ENCODE measurements around the gene IKZF2.

The IKZF2 gene

DNA sequence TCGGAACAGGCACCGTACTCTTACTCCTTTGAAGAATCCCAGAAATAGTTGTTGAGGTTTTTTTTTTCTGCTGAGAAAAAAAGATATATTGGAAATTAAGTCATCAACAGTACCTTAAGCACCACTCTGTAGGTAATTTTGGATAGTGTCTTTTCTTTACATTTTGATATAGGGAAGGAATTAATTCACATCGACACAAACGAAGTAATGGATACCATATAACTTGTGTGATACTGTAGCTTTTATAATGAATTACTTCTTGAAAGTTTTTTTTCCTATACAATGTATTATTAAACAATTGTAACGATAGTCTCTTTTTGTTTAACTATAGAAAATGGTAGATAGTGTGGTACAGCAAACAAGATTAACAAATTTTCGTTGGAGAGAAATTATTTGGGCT lies 1.5 kb upstream of the IKZF2 start:
- no peak for DNase-seq (ENCODE audit: low spot score)

DNA sequence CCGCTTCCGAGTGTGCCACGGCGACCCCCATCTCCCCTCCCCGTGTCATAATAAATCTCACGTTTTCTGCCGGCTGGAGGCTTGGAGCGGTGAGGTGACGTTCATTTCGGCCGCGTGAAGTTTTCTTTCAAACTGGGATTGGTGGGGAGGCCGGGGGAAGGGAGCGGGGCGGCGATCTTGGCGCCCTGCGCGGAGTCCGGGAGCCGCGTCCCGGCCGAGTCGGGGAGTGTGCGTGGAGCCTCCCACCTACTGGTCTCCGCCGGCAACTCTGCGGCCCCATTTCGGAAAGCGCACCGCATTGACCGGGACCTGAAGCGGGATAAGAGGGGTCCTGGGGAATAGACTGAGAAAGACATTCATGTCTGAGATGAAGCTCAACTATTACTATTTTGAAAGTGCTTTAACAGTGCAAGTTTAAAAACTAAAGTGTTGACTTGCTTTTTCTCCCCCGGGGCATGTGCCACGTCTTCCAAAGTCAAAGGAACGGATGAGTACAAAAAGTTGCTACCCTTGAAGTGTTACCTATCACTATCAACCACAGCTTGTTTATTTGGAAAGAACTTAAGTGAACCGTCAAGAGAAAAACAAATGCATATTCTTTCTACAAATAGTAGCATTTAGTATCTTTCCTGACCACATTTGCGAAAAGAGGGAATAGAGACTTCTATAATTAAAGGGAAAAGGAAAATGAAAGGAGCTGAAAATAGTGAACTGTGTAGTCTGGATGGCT lies 818 bp upstream of the IKZF2 start:
- DNase-seq (ENCODE audit: low spot score): peak; percentile 77

DNA sequence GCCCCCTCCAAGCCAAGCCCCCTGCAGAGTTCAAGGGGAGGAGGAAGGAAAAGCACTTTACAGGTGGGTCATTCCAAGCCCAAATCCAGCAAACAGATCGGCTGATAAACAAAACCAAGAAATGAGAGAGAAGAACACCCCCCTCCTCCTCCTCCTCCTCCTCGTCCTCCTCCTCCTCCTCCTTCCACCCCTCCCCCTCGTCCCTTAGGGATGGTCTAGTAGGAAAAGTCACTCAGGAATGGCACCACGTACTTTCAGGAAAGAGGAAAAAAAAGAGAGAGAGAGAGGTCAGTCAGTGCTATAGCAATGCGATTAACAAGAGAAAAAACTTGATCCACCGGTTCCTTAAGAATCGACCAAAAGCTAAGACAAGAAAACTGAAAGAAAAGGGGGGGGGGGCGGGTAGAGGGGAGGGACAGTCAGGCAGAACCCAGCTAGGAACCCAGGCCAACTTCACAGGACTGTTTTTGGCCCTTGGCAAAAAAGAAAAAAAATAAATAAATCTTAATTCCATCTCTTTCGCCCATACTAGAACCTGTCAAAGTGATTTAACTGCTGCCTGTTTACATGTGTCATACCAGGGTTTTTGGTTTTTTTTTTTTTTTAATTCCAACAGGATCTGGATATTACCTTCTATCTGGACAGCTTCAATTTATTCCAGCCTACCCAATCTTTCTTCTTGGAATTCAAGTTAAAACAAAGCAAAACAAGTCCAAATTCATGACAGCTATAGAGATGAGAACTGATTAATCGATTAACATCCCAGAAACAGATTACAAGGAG lies 906 bp downstream of the IKZF2 start:
- DNase-seq (ENCODE audit: low spot score): peak; percentile 36

DNA sequence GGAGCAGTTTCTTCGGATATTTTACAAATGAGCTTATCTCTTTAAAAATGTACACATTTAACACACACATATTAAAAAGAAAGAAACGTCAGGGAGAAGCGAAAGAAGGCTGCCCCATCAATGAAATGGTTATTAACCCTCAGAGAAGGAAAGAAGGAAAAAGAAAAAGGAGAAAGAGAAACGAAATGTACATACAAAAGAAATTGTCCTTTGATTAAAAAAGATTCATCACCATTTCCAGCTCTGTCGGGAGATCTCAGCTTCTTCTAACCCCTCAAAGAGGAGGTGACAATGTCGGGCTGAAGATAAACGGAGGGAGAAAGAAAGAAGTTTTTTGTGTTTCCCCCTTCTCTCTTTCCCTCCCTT lies 1.5 kb downstream of the IKZF2 start:
- no peak for DNase-seq (ENCODE audit: low spot score)

DNA sequence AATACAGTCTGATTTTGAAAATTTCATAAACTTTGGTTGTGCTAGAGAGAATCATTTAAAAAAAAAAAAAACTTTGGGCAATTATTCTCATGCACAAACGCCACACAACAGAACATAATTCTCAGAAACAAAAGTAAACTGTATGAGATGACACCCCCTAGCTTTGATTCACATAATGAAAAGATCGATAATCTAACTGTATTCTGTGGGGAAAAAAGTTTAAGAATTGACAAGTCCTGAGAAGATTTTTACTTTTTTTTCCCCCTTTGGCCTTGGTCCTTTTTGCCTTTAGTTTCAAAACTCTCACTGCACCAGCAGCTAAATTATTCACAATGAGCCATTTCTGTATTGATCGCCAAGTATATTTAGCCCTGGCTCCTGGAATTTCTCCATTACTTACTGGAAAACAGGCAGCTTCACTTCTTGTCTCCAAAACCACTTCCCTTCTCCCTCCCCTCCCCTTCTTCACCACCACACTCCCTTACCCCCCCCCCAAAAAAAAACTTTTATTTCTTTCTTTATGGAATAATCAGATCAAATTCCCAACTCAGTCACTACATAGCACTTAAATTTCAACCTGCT lies 2.0 kb downstream of the IKZF2 start:
- DNase-seq (ENCODE audit: low spot score): no peak

DNA sequence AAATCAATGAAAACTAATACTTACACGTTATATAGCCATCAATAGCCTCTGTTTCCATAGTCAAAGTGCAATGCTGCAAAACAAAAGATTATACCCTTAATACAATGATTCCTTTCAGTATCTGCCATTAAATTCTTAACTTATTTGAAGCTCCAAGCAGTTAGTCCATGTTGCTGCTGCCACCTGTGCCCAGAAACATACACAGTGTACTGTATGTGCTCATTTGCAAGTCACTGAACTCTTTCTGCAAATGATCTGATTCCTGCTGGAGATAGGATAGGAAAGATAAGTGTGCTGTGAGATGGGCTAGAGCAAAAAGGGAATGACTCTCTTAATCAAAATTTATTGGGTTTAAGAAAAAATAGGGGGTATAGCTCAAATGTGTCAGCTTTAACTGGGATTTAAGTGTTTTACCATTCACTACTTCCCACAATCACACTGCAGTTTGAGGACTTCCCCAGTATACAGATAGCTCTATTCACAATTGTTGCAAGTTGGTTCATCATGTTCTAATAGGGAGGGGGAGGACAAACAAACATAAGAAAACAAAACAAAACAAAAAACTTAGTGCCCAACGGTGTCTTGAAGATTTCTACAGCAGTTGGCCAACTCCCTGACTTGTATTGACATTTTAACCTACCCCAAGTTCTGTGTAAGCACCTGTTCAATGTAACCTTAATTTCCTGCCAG lies 2.7 kb downstream of the IKZF2 start:
- peak; percentile 68 for DNase-seq (ENCODE audit: low spot score)

DNA sequence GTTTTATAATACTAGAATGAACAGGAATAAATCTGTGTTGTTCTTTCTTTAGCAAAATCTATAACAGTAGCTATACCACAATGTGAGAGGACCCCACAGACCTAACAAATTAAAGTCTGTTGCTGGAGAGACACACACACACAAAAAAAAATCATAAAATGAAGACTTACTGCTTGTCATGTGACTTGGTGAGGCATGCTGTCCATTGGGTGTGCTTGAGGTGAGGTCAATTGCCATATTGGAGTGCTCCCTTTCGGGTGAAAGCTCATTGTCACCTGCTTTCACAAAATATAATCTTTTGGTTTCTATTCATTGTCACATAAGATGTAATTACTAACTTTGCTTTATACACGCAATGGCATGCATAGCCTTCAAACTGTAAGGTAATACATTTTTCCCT lies 3.9 kb downstream of the IKZF2 start:
- no peak for DNase-seq (ENCODE audit: low spot score)

DNA sequence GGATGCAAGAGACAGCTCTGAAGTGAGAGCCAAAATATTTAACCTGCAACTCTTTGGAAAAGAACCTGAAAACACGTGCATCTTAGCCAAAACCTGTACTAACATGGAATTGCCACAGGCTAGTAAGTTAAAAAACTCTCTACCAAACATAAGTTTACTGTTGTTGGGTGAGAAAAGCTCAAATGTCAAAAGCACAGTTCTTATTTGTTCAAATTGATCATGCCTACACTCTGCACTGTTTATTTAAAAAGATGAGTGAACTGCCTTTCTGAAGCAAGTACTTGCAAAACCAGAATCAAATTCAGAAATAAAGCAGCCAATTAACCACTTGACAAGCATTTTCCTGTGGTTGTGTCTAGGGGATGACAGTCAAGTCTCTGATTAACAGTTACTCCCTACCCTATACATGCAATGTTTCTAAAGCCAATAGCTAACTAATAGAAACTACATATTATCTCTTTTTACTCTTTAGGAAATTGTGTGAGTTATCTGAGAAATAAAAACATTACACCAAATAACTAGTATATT lies 5.6 kb downstream of the IKZF2 start:
- no peak for DNase-seq (ENCODE audit: low spot score)

DNA sequence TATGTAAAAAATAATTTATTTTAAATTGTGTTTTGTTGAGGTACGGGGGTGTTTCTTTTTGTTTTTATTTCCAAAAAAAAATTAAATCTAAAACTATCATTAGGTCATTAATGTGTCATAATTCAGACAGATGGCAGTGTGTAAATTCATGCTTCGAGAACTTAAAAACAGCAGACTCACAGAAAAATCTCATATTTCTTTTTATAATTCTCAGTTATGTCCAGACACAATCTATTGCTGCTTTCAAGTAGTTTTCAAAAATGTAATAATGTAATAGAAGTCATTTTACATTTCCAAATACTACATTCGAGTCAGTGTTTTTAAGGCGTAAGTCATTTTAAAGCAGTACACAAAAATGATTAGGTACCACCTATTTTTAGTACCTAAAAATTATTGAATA lies 14.3 kb downstream of the IKZF2 start:
- DNase-seq (ENCODE audit: low spot score): no peak

DNA sequence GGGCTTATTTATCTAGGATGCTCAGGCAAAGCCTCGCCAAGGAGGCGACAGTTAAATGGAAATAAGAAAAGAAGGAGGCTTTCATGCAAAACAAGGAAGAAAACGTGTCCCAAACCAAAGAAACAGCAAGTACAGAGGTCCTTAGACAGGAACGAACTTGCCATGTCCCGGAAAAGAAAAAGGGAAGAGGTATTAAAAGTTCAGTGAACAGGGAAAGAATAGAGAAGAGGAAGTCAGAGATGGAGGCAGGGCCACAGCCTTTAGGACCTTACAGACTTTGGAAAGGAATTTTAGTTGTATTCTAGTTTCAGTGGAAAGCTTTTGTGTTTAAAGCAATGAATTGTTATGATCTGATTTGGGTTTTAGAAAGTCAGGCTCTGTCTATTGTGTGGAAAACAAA lies 22.1 kb downstream of the IKZF2 start:
- DNase-seq (ENCODE audit: low spot score): peak; percentile 55

DNA sequence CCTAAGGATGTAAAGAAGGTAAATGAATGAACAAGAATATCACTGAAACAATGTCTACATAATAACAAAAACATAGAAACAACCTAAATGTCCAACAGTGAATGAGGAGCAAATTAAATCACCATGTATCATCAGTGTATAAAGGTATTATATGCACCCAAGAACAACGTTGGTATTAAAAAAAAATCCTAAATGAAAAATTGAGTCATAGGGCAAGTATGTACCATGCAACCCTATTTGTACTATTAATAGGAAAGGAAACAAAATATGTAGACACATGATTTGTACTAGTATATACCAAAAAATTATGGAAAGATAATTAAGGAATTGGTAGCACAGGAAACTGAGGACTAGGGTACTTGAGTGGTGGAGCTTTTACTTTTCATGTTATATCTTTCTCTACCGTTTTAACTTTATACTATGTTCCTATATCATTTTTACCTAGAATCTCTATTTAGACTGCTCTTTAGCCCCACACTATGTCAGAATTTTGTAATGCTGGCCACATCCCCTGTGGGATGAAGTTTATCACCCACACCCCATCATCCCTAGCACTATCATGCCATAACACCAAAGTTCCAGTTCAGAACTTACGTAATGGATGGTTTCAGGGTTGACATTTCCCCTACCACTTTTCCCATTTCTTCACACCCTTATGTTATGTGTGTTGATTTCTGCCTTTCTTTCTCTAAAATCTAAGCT lies 25.6 kb downstream of the IKZF2 start:
- DNase-seq (ENCODE audit: low spot score): no peak

DNA sequence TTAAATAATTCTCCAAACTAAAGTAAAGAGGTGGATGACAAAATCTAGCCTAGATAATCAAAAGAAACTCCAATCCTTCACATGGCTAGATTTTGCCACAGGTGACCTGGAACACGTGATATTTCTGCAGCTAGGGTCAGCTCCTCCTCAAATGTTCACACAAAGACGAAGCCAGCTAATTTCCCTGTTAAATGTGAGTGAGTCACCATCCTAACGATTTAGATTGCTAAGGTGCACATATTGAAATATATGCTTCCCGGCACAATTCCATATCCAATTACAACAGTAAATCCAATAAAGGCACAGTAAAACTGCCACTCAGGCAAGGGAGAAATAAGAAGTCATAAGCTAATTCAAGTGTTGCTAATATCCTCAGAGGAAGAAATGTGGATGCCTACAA lies 28.7 kb downstream of the IKZF2 start:
- DNase-seq (ENCODE audit: low spot score): no peak

DNA sequence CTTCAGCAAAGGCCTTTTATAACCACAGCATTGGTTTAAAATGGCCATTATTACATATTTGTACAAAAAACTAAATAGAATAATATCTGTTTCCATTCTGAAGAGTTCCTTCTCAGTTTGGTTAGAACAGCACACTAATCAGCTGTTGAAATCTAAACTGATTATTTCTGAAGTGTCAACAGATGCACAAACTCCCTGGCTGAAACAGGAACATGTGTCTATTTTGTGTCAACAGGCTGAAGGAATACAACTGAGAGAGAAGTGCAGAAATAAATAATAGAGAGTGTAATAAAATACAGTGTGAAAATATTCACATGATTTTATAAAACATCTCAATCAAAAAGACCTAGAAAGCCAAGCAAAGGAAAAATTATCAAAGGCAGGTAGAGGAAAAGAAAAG lies 29.7 kb downstream of the IKZF2 start:
- DNase-seq (ENCODE audit: low spot score): peak; percentile 15

DNA sequence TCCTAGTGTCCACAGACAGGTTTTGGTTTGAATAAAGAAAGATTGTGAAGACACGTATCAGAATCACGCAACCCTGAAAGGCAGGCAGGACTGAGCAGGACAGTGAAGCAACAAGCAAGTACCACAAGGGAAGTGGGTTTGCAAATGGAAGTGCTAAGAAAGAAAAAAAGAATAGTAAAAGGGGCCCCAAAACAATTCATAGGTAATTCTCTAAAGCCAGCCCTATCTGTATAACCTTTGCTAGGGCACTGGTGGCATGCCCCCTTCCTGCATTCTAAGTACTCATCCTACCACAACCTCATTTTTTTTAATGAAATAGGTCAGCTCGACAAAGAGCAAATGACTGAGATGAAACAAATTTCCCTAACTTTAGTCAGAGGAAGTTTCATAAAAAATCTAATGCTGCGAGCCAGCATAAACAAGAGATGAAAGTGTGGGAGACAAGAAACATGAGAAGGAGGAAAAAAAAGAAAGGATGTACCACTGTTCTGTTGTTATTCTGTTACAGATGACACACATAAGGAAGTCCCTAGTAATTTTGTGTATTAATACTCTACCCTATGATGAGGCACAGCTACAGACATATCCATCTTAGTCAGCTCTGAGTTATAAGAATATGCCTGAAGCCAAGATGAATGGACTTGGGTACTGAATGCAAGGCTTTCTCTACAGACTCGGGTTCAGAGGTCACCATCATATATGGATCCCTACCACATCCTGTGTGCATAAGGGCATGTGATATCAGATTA lies 32.2 kb downstream of the IKZF2 start:
- DNase-seq (ENCODE audit: low spot score): no peak

DNA sequence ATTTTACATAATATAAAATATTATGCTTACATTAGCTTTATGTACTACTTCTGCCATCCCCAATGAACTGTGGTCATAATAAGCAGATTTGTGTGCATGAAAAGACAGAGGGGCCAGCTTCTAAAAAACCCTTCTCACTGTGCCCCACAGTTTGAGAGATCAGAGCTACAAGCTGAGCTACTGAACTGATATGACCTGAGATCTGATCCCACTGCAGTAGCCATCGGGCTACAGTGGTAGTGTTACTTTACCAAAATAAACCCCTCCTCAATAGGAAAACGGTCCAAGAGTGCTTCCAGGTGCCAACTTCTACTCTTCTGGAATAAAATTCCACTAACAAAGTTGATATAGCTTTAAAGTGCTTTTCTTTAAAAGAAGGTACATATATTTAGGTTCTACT lies 43.1 kb downstream of the IKZF2 start:
- DNase-seq (ENCODE audit: low spot score): no peak

DNA sequence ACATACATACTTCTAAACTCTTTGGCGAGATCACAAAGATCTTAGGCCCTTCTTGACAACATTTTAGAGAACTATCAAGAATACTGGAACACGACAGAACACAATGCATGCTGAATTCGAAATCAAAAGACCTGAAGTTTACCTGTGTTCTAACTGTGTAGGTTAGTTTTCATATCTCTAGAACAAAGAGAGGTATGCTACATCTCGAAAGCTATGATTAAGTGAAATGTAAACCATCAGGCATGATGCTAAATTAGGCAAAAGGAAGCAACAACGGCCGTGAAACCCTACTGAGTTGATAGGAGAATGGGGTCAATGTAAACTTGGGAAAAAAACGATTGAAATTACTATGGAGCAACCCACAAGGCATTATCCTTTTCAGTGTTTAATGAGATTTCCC lies 43.7 kb downstream of the IKZF2 start:
- DNase-seq (ENCODE audit: low spot score): no peak

DNA sequence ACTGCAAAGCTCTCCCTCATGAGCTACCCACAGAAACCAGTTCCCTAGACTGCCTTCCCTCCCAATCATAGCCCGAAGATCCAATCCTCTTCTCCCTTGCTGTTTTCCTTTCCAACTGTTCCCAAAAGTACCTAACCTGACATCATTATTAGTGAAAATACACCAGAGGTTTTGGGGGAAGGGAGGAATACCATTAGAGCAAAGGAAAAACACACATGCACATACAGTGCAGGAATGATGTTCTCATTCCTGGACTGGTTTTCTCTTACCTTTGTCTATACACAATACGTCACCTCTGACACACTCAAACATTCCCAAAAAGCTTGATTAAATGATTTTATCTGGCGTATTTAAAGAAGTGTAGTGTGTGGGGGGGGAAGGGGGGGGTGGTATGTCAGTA lies 46.2 kb downstream of the IKZF2 start:
- DNase-seq (ENCODE audit: low spot score): no peak

DNA sequence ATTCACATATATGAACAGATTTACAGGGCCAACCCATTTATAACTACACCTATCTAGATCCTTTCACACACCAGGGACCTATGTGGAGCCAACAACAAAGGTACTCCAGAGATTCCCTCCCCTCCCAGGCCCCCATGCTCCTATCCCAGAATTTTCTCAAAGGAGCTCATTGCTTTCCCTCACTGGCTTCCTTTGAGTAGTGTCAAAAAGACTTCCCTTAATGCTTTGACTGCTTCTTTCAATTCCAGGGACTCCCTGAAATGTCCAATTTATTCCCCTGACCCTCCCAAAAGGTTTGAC lies 46.6 kb downstream of the IKZF2 start:
- DNase-seq (ENCODE audit: low spot score): no peak

DNA sequence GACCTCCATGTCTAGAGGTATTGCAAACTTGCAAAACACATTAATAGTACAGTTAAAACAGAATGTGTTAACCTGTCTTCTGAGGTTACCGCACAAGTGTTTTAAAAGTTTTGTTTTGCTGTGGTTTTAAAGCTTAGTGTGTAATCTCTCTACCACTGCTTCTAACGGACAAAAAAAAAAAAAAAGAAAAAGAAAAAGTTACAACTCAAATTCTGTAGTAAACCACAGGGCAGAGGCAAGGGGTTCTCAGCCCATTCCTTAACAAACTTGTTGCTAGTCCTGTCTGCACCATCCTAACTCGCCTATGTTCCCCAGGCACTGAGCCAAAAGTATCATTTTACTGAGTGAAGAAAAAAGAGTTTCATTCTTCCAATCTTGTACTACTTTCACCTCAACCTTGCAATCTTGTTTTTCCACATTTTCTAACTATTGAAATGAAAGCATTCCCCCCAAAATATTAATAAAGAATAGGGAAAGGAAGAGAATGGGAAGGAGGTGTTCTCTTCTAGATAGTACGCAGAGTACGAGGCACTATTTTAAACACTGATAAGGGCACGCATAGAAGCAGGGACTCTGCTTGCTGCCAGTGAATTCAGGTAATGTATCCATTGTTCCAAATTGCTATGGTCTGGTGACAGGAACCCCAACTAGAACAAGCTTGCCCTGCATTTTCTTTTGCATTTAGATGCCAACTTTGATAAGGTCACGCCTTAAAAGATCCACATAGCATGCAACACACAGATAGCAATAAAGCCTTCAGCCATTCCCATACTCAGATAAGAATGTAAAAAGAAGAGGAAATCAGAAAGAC lies 47.1 kb downstream of the IKZF2 start:
- DNase-seq (ENCODE audit: low spot score): no peak

DNA sequence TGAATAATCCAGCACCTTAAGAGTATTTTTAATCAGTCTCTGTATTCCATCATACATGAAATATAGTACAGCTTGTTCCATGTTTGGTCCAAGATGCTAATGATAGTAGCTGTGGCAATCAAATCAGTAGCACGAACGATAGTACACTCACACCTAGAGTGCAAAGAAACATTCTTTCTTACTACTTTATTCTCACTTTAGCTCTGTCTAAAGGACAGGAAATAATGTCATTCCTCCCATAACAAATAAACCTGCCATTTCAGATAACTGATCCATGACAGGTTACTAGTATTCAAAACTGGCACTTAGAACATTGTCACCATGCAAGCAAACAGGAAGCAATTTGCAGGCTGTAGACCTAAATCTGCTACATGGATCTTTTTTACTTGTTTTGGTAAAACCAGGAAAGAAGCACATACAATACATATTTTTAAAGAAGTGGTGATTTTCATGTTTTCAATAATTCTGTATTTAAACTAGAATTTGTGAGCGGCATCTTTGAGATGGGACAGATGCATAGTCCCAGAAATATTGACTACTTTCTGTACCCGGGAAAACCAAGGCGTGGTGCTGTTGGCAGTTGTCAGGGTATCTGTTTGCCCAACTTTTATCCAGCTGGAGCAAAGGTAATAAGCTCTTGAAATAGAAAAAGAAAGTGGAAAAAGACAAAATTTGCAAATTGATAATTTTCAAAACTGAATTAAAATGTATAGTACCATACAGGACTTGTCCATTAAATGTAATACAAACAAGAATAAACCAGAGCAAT lies 49.5 kb downstream of the IKZF2 start:
- DNase-seq (ENCODE audit: low spot score): no peak

Measured in Ammon's horn (tissue), 1 donor.